Prostate gland (tissue), 2 donors: Measurements from ENCODE around the gene MYO5C.

Experiments used
- CTCF ChIP-seq, 4 experiments: fragments of 200-600 bp in 2 of 4; fragments of 450-650 bp in 2 of 4; sonication (generic) in 2 of 4; IDR thresholded peaks; 1 replicate in 3 of 4; 2 replicates in 1 of 4; pipeline ENCODE4 v1.5.1; 2016 to 2019; ENCODE audit warnings: antibody characterized with exemption in 4 of 4, mild to moderate bottlenecking in 2 of 4, moderate library complexity in 2 of 4
- POLR2A ChIP-seq: fragments of 450-650 bp; IDR thresholded peaks from one replicate; pipeline ENCODE4 v1.6.1; 2016; ENCODE audit warnings: antibody characterized with exemption, mild to moderate bottlenecking
- POLR2AphosphoS5 ChIP-seq: sonication (generic); formaldehyde crosslinking; IDR thresholded peaks from one replicate; pipeline ENCODE4 v1.6.1; 2017; ENCODE audit warnings: antibody characterized with exemption

- TF ChIP-seq CTCF (IDR thresholded peaks at IDR 0.05) (no peak), POLR2A (no peak), POLR2AphosphoS5 (no peak)
These were observed 4.4 kb downstream of the MYO5C start for GRCh38 chr15:52291204-52291603.
